ENCODE results near the gene UBALD2. TPM values are rescaled to one million over a fixed set of nuclear protein-coding genes. Genes with fewer than 3 reads are reported as not detected.
A peak's percentile ranks its signal among the peaks of the same experiment; 100 is the strongest.

UBALD2 gene
- total RNA-seq, 1 donor from 2014 or later: 26.4 TPM

DNA sequence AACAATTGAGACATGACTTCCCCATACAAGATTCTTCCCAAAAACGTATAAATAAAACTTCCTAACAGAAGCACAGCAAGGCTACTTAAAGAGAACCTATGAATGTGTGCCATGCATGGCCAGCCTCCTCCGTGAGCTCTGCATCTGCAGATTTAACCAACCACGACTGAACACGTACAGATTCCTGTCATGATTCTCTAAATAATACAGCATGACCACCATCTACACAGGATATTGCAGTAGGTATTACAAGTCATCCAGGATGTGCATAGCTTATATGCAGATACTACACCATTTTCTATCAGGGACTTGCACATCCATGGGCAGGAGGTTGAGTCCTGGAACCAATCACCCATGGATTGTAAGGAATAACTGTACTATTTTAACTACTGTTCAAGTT lies 44.3 kb downstream of the UBALD2 start:
- no peaks in the 10 kb centered on the region for H3K4me1 Mint-ChIP-seq
- H3K27me3 Mint-ChIP-seq (ENCODE audit: low read depth): no peaks in the 10 kb centered on the region
- peaks cover 27% of the 10 kb centered on the region for H3K36me3 Mint-ChIP-seq
- TF ChIP-seq, protein P1, sequence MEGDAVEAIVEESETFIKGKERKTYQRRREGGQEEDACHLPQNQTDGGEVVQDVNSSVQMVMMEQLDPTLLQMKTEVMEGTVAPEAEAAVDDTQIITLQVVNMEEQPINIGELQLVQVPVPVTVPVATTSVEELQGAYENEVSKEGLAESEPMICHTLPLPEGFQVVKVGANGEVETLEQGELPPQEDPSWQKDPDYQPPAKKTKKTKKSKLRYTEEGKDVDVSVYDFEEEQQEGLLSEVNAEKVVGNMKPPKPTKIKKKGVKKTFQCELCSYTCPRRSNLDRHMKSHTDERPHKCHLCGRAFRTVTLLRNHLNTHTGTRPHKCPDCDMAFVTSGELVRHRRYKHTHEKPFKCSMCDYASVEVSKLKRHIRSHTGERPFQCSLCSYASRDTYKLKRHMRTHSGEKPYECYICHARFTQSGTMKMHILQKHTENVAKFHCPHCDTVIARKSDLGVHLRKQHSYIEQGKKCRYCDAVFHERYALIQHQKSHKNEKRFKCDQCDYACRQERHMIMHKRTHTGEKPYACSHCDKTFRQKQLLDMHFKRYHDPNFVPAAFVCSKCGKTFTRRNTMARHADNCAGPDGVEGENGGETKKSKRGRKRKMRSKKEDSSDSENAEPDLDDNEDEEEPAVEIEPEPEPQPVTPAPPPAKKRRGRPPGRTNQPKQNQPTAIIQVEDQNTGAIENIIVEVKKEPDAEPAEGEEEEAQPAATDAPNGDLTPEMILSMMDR (IDR thresholded peaks at IDR 0.05; ENCODE audit: unreplicated experiment): no peak
- no peaks in the 10 kb centered on the region for H3K9me3 Mint-ChIP-seq
- H3K4me3 Mint-ChIP-seq: no peak overlapping the region
- no peak for DNase-seq (ENCODE audit: low spot score in 2 of 2, unreplicated experiment in 2 of 2)
- H3K27ac Mint-ChIP-seq: no peak overlapping the region

DNA sequence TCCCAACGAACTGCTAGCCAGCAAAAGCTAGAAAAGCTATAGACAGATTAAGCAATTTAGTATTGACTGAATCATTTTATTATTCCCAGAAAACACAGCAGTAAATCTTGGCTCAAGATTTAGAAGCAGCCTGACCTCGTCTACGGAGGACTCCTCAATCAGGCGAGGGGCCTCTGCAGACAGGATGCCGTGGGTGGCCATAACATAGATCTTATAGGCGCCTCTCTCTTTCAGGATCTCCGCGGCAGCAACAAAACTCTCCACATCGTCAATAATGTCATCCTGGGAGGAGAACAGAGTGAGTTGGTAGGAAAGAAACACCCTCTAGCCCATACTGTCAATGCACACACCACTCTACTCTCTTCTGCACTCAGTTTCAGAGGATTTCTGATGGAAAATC lies 47.6 kb downstream of the UBALD2 start:
- Mint-ChIP-seq H3K4me3 (no peak overlapping the region), H3K27me3 (ENCODE audit: low read depth) (no peaks in the 10 kb centered on the region), H3K27ac (no peak overlapping the region), H3K9me3 (no peaks in the 10 kb centered on the region), H3K36me3 (peaks cover 35% of the 10 kb centered on the region), H3K4me1 (peaks cover 6% of the 10 kb centered on the region)
- TF ChIP-seq, protein P1 (IDR thresholded peaks at IDR 0.05; ENCODE audit: unreplicated experiment): no peak
- DNase-seq (ENCODE audit: low spot score in 2 of 2, unreplicated experiment in 2 of 2): no peak

DNA sequence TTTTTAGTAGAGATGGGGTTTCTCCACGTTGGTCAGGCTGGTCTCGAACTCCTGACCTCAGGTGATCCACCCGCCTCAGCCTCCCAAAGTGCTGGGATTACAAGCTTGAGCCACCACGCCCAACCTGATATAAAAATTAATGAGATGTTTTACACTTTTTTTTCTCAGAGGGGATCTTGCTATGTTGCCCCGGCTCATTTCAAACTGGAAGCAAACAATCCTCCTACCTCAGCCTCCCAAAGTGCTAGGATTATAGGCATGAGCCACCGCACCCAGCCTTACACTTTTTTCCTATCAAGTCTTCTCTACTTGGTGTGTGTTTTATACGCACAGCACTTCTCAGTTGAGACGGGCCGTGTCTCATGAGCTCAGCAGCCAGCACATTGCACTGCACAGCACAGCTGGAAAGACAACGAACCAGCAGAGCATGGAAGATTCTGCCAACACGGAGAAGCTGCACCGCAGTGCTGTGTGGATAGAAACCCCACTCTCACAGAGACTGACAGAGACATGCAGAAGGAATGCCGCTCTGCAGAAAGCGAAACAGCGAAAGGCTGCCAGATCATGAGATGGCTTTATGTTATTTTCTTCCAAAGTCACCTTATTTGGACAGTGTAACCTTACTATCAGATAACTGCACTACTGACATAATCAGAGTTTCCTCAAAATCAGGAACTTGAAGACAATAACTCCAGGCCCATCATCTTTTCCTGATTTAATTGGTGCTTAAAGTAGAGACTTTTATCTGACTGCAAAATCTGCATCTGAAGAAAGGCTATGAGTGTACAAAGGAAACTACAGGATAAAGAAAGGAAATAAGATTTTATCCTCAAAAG lies 49.5 kb downstream of the UBALD2 start:
- no peaks in the 10 kb centered on the region for H3K27me3 Mint-ChIP-seq (ENCODE audit: low read depth)
- H3K36me3 Mint-ChIP-seq: peaks cover 30% of the 10 kb centered on the region
- DNase-seq (ENCODE audit: low spot score in 2 of 2, unreplicated experiment in 2 of 2): no peak
- H3K27ac Mint-ChIP-seq: peak overlapping the region; percentile 80
- no peaks in the 10 kb centered on the region for H3K9me3 Mint-ChIP-seq
- TF ChIP-seq, protein P1 (IDR thresholded peaks at IDR 0.05; ENCODE audit: unreplicated experiment): no peak
- no peak overlapping the region for H3K4me3 Mint-ChIP-seq
- peaks cover 6% of the 10 kb centered on the region for H3K4me1 Mint-ChIP-seq

DNA sequence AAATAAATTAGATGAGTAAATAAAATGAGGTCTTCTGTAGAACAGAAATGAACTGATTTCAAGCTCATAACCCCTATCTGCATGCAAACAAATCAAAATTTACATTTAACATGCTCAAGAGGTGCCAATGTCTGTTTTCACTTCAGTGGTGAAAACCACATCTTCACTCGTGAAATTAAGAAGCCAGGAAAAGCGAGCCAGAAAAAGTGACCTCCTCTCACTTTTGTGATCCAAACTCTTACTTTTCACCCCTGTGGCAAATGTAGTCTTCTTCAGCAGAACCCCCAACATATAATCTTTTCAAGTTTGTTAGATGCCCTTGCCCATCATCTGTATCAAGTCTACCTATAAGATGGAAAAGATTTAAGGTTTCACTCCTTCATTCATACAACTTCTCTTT lies 52.4 kb downstream of the UBALD2 start:
- DNase-seq (ENCODE audit: low spot score in 2 of 2, unreplicated experiment in 2 of 2): no peak
- Mint-ChIP-seq H3K27me3 (ENCODE audit: low read depth) (no peaks in the 10 kb centered on the region), H3K4me1 (peaks cover 6% of the 10 kb centered on the region), H3K9me3 (no peaks in the 10 kb centered on the region), H3K4me3 (no peak overlapping the region), H3K27ac (no peak overlapping the region), H3K36me3 (peaks cover 30% of the 10 kb centered on the region)
- TF ChIP-seq, protein P1 (IDR thresholded peaks at IDR 0.05; ENCODE audit: unreplicated experiment): no peak

DNA sequence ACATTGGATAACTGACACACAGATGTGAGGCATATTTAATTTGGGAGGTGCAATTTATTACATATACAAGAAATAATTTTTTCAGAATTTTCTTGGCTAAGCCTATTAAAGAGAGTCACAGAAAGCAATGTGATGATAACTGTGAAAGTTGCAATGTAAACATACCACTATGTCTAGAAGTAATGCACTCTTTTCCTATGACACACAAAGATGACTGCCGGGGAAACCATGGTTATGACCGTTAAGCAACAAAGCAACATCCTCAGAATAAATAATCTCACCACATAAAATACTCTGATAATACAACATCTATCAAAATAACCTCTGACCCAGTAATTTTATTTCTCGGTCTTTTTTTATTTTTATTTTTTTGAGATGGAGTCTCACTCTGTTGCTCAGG lies 53.4 kb downstream of the UBALD2 start:
- Mint-ChIP-seq H3K27ac (no peak overlapping the region), H3K4me3 (no peak overlapping the region), H3K27me3 (ENCODE audit: low read depth) (no peaks in the 10 kb centered on the region), H3K4me1 (peaks cover 6% of the 10 kb centered on the region), H3K36me3 (peaks cover 26% of the 10 kb centered on the region), H3K9me3 (no peaks in the 10 kb centered on the region)
- DNase-seq (ENCODE audit: low spot score in 2 of 2, unreplicated experiment in 2 of 2): no peak
- TF ChIP-seq, protein P1 (IDR thresholded peaks at IDR 0.05; ENCODE audit: unreplicated experiment): no peak

Other genes starting within 250 kb of the UBALD2 start
- 0.16 to 0.47 TPM (median 0.25 TPM) in 3 replicates for gene EVPL, start 238.0 kb upstream of the UBALD2 start, total RNA-seq
- gene SRP68, start 192.8 kb upstream of the UBALD2 start, total RNA-seq: 74.9 to 80.5 TPM (median 80.1 TPM) in 3 replicates
- gene GALR2, start 190.6 kb upstream of the UBALD2 start, total RNA-seq: not detected in 3 replicates
- 0.18 TPM in 1 of 3 replicates, not detected in the others for gene ZACN, start 186.2 kb upstream of the UBALD2 start, total RNA-seq
- gene EXOC7, start 161.6 kb upstream of the UBALD2 start, total RNA-seq: 254 to 261 TPM (median 258 TPM) in 3 replicates
- gene FOXJ1, start 124.1 kb upstream of the UBALD2 start, total RNA-seq: 2.0 to 2.1 TPM (median 2.1 TPM) in 3 replicates
- 6.8 to 8.0 TPM (median 7.8 TPM) in 3 replicates for gene RNF157, start 24.9 kb upstream of the UBALD2 start, total RNA-seq
- 7.2 to 8.6 TPM (median 7.7 TPM) in 3 replicates for gene QRICH2, start 42.9 kb downstream of the UBALD2 start, total RNA-seq
- 51.3 to 57.7 TPM (median 57.6 TPM) in 3 replicates for gene PRPSAP1, start 88.6 kb downstream of the UBALD2 start, total RNA-seq
- gene SPHK1, start 119.3 kb downstream of the UBALD2 start, total RNA-seq: 1.7 to 2.0 TPM (median 1.9 TPM) in 3 replicates
- gene UBE2O, start 187.8 kb downstream of the UBALD2 start, total RNA-seq: 42.7 to 46.3 TPM (median 44.3 TPM) in 3 replicates
- 0.22 to 0.40 TPM in 2 of 3 replicates, not detected in the other for gene AANAT, start 202.3 kb downstream of the UBALD2 start, total RNA-seq
- 19.1 to 21.6 TPM (median 21.5 TPM) in 3 replicates for gene RHBDF2, start 236.1 kb downstream of the UBALD2 start, total RNA-seq

Measured in mesothelial cell of epicardium (in vitro differentiated cells).